ENCODE results near the gene UBE2QL1.

- no peak for TF ChIP-seq CTCF (IDR thresholded peaks at IDR 0.05; ENCODE audit: insufficient read depth, low read length, poor library complexity, severe bottlenecking)
- no peak for TF ChIP-seq EZH2phosphoT487 (conservative IDR thresholded peaks at IDR 0.05; ENCODE audit: low read length)
Measured at GRCh38 chr5:6424700-6425099, 24.0 kb upstream of the UBE2QL1 start.

All from SU-DHL-6 (cell line).